GM21381 (cell line): Measurements from ENCODE around the gene C10orf90.
"Not testable (repeated sequence)": the region's sequence is repeated elsewhere in the genome, so short reads cannot be mapped to it uniquely, and the experiment has no call there.

ENCODE experiments used
- ATAC-seq: cut with Tn5 transposase; IDR thresholded peaks from one replicate; pipeline ENCODE4 v1.9.1; 2021; ENCODE audit warnings: mild to moderate bottlenecking, moderate library complexity; ENCODE audit not compliant: unreplicated experiment

The C10orf90 gene

DNA sequence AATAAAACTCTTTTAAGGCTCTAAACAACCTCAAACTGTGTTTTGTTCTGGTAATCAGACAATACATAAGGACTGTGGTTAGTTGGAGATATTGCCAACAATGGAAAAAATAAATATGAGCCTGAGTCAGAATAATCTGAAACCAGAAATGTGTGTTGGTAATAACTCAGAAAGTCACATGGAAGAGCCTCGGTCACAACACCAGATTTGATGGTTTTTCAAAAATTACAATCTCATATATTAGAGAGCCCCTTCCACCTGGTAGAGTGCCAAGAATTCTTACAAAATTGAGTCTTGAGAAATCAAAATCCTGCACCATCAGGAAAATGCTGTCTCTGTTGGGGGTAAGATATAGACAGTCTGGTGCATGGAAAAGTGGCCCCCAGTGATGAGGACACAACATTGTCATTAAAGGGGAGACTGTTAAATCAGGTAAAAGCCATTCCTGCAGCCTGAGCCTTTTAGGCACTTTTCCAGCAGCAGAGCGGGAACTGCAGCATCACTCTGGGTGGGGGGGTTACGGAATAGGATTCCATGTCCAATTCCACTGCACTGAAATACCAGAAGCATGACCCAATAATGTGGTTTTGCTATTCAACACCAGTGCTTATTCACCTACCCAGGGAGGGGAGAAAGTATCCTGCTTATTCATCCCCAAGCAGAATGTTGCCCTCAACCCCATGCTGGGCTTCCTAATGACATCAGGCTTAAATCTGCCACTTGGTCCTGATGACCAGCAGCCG is 272.7 kb downstream of the C10orf90 start:
- no peak for ATAC-seq

DNA sequence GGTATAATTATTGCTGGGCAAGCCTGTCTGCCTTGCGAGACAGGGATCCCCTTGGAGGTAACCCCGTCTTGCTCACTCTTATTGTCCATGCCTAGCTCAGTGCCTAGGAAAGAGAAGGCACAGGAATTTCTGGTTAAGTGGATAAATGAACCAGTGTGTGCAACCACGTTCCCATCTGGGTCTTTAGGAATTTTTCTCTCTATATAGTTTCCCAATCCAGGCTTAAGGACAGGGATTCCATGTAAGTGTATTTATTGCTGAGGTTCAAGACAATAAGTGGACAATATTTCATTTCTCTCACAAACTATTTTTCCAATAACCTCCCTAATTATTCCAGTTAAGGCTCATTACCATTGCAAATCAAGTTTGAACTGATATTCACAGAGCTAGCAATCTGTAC is 273.3 kb downstream of the C10orf90 start:
- ATAC-seq, result no peak

DNA sequence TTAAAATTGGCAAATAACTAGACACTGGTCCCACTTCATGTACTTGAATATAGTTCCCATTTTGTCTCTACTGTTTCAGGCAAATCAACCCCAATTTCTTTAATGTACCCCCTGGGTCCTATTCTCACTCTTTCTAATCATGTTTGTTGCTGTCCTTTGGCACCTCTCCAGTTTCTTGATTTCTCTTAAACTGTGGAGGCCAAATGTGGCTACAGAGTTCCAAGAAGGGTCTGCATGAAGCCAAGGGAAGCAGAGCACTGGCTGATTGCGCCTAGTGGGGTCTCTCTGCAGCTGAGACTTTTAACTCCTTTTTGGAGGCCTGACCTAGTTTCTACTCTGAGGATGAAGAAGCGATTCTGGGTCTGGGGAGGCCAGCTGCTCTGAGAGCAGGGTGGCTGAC is 275.5 kb downstream of the C10orf90 start:
- no peak for ATAC-seq

DNA sequence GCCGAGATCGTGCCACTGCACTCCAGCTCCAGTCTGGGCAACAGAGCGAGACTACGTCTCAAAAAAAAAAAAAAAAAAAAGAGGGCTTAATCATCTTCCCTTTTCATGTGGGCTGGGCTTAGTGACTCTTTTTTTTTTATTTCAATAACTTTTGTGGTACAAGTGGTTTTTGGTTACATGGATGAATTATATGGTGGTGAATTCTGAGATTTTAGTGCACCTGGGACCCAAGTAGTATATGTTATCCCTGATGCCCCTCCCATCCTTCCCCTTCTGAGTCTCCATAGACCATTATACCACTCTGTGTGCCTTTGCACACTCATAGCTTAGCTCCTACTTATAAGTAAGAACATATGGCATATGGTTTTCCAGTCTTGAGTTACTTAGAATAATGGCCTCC is 277.4 kb downstream of the C10orf90 start:
- no peak for ATAC-seq

DNA sequence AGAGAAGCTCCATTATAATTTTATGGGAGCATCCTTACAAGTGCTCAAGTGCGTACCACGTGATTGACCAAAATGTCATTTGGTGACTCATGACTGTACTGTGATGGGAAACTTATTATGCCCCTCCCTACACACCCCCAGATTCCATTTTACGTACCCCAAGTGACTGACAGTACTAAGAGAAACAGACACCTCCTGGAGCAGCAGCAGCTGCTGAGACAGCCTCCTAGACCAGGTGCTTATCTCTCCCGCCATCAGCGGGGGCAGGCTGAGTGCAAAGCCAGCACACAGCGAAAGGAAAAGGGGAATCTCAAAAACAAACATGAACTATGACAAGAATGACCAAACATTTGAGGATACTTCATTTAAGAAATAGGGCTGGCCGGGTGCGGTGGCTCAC is 278.0 kb downstream of the C10orf90 start:
- ATAC-seq, result no peak

DNA sequence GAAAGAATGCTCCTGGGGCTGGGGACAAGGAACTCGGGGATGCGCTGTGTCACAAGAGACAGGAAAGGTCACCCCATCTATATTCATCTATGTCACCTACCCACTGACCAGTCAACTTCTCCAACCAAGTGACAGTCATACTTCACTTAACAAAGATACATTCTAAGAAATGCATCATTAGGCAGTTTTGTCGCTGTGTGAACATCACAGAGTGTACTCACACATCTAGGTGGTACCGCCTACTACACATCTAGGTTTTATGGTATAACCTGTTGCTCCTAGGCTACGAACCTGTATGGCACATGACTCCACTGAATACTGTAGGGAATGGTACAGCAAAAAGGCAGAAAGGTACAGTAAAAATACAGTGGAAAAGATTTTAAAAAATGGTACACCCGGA is 278.4 kb downstream of the C10orf90 start:
- ATAC-seq, result no peak

DNA sequence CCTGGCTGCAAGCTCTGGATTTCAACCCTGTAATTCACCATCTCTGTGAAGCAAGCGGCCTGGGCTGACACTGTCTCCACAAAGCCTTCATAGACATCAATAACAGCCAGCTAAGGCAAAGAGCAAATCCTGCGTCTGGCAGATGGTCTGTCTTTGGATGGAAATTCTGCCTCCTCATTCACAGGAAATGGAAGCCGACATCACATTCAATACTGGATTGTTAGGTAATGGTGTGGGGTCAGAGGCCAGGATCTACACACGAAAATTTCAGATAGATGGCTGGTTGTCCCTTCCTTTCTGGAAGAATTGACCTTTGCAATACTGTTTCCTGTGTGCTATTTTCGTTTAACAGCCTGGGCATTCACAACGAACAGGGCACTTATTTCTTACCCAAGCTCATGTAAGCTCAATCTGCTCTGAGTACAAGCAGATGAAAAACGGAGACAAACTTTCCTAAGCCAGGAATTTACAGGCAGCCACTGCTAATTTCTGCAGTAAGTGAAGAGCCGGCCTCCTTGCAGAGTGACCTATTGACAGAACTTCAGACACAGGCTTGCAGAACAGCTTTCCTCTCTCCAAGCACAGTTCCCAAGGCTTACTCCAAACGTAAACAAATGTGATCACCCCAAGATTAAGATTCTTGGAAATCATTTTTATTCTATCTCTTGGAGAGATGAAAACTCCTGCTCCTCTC is 279.2 kb downstream of the C10orf90 start:
- ATAC-seq, result no peak

DNA sequence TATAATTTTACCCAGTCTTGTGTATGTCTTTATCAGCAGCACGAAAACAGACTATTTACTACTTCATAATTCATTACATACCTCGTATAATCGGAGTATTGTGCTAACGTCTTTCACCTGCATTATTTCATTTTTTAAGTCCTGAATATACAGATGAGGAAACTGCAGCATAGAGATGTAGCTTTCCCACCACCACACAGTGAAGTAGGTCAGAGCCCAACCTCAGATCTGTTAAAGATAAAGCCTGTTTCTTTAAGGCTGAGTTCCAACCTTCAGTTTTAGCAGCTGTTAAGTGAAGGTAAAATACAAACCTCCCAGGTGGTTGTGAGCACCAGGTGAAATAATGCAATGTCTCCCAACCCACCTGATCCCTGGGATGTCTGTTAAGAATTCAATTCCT is 280.2 kb downstream of the C10orf90 start:
- no peak for ATAC-seq

DNA sequence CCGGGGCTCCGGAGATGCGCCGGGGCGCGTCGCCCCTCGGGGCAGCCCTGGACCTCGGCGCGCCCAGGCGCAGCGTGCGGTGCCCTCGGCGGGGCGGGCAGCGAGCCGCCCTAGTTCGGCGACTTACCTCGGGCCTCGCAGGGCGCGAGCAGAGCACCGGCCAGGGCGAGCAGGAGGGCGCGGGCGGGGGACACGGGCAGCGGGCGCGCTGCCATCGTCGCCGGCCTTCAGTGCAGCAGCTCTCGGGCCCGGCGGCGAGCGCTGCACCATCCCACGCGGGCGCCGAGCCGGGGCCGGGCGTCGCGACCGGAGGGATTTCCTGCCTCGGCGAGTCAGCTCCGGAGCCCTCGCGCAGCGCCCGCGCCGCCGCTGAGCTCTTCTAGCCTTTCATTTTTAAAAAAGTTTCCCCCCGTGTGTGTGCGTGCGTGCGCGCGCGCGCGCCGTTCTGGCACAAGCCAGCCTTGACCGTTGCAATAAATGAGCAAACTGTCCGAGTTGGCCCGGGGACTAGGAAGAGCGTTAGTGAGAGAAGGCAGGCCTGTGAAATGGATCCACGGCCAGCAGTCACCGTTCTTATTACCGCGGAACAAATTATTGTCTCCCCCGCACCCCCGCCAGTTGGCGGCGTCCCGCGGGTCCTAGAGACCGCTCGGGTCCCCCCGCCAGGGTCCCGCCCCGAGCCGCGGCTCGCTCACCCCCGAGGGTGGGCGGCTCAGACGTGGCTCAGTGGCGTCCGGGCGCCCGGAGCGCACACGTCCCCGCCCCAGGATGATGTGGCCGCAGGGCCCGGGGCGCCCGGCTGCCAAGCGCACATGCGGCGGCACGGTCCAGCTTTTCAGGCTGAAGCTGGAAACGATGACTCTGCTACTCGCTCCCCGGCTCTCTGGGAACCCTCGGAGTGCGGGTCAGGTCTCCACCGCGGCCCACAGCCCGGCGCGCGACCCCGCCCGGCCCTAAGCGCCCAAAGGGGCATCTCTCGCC is 282.3 kb downstream of the C10orf90 start, which contains the start of gene ADAM12:
TSS of gene ADAM12 (minus strand) at position 547 of the 981 bp plus-strand sequence. CDS start at position 215, 332 bp downstream.
- ATAC-seq, result no peak

DNA sequence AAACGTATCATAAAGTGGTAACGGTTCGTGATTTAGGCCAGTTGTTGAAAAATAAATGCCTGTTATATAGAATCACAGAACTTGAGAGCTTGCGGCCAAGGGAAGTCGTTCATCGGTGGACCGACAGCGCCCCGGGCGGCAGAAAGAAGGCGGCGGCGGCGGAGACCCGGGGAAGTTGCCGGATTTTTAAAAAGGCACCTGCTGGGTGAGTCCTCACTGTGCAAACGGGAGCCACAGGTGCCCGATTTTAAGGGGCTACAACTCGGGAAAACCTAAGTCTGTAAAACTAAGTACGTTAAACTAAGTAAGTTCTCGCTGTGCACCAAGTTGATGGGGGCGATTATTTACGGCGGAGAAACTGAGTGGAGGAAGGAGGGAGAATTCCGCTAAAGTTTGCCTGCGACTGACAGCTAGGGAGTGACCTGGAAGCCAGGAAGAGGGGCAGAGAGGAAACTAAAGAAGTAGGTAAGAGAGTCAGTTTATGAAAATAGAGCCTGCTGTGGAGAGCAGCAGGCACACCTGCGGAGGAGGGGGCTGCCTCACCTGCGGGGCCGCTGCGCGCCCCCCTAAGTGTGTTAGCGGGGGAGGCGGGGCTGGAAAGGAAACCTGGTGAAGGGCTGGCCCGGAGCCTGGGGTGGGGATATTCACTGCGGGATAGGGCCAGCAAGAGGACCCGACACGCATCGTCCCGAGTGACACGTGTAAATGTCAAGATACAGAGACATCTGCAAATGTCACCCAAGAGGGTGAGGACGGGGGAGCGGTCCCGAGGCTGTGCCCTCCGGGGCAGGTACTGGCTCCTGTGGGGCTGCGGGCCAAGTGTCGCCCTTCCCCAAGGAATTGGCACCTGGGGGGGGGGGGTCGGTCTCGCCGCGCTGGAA is 283.2 kb downstream of the C10orf90 start:
- no peak for ATAC-seq

DNA sequence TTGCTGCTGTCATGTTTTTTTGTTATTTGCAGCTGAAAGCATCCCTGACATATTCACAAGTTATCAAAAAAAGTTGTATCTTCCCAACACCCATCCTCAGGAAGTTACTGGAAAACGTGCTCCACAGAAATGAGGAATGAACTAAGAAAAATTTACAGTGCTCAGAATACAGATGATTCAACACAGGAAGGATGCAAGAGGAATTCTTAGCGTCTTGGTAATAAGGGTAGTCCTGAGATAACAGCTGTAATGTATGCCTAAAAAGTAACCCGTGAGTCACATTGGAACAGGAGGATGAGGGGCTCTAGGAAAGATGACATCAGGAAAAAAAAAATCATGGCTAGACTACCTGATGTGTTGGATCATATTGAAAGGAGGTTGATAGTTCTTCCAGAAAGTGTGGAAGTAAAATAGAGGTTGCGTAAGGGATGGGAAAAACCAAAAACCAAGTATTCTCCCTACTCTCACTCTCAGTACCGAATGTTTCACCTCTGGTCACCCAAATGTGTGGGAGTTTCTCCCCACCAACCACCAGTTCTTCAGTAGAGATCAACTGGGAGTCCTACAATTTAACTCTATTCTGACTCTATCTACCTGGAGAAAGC is 286.1 kb downstream of the C10orf90 start:
- no peak for ATAC-seq

DNA sequence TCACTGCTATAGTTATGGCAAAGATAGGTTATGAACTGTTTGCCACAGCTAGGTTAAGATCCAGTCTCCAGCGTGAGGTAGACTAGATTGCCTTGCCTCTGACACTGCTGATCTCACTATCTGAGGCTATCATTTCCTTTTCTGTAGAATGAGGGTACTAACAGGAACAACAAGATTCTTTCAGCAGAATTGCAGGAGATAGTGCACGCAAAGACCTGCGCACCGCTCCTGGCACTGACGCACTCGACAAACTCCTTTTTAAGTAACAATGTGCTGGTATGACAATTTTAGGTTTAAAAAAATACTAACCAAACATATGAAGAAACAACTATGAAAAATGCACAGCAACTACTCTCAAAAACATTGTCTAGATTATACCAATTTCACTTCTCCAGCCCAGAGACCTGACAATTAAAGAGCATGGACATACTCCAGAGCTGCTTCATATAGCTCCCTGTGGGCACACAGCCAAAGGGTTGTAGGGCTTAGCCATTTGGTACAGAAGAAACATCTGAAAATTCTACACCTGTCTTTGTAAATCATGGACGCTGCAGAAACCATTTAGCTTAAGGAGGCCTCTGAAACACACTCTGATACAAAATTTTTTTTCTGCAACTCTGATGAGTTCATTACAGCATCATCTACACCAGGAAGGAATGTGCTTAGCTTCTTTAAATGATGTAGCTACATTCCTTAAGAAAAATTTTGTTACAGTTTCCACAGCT is 290.0 kb downstream of the C10orf90 start:
- ATAC-seq, result no peak

DNA sequence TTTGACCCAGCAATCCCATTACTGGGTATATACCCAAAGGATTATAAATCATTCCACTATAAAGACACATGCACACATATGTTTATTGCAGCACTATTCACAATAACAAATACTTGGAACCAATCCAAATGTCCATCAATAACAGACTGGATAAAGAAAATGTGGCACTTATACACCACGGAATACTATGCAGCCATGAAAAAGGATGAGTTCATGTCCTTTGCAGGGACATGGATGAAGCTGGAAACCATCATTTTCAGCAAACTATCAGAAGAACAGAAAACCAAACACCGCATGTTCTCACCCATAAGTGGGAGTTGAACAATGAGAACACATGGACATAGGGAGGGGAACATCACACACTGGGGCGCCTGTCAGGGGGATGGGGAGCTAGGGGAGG is 291.3 kb downstream of the C10orf90 start:
- not testable (repeated sequence) for ATAC-seq

DNA sequence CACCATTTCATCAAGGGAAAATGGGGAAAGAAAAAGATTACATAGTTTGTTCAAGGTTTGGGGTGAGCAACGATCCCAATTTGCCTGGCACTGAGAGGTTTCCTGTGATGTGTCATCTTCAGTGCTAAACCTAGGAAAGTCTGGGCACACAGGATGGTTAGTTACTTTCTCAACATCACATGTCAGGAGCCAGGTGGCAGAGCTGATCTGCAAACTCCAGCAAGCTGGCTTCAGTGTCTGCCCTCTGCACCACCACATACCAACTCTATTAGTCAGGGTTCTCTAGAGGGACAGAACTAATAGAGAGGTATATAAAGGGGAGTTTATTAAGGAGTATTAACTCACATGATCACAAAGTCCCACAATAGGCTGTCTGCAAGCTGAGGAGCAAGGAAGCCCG is 293.5 kb downstream of the C10orf90 start:
- ATAC-seq, result no peak

DNA sequence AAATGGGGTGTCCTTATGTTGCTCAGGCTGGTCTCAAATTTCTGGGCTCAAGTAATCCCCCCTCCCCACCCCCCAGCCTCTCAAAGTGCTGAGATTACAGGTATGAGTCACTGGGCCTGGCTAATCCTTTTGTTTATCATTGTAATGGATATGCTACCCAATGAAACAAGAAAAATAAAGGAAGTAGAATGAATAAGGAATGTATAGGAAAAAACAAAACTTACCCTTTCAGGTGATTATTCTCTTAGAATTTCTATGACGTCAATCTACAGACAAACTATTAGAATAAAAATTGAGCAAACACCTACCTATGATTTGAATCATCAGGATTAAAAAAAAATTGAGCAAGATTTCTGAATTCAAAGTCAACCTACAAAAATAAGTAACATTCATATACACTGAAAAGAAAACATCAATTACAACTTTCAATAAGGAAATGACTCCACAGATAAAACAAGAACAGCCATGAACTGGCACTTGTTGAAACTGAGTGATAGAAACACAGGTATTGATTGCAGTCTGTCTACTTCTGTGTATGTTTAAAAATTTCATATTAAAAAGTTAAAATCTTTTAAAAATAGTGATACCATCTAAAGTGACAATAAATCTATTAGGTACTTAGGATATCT is 294.5 kb downstream of the C10orf90 start:
- ATAC-seq, result no peak

DNA sequence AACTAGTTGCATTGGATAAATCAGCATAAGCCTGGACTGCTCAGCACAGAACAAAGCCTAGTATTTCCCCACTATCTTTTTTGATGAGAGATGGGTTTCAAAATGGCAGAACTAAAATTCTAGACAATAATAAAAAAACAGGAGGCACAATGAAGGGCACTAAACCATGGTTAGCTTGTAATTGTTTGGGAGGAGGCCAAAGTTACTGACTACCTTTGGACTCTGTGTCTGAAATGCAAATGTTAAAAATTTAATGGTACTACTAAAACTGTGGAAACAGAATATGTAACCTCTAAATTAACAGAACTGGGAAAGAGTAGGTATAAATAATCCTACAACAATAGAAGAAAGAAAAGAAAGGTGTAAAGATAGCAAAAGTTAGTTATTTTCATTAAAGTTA is 295.2 kb downstream of the C10orf90 start:
- no peak for ATAC-seq
